WTC11 (cell line): ENCODE measurements around the gene YWHAH. TPM values are rescaled to one million over a fixed set of nuclear protein-coding genes. Genes with fewer than 3 reads are reported as not detected.

Source experiments
- ATAC-seq: fragments of 200-7000 bp; cut with Tn5 transposase; 2 replicates; pipeline ENCODE4 v1.10.0; 2021; ENCODE audit warnings: mild to moderate bottlenecking, moderate library complexity
- CTCF ChIA-PET: fragments of 300-600 bp; sonication (Branson Sonifier 250); formaldehyde crosslinking; loops from one replicate; lab custom pipeline; 2021; ENCODE audit warnings: antibody characterized with exemption; lab: Charles Lee
- POLR2A ChIA-PET: fragments of 350-600 bp; sonication (Branson Sonifier 250); formaldehyde crosslinking; loops from one replicate; lab custom pipeline; 2021; ENCODE audit warnings: antibody characterized with exemption; lab: Charles Lee
- DNase-seq: peaks from one replicate; pipeline ENCODE4 v3.0.0; 2021; ENCODE audit warnings: low spot score
- H3K27ac Mint-ChIP-seq: 2 replicates; pipeline ENCODE4 v1.8.0; 2021; ENCODE audit warnings: mixed read lengths
- H3K27me3 Mint-ChIP-seq: 2 replicates; pipeline ENCODE4 v1.8.0; 2021; ENCODE audit warnings: low read depth, mild to moderate bottlenecking, moderate library complexity, mixed read lengths
- H3K36me3 Mint-ChIP-seq: 2 replicates; pipeline ENCODE4 v1.8.0; 2021; ENCODE audit warnings: mixed read lengths
- H3K4me1 Mint-ChIP-seq: 2 replicates; pipeline ENCODE4 v1.8.0; 2022; ENCODE audit warnings: mixed read lengths
- H3K4me3 Mint-ChIP-seq: 2 replicates; pipeline ENCODE4 v1.8.0; 2021; ENCODE audit warnings: mild to moderate bottlenecking, moderate library complexity, mixed read lengths
- H3K9me3 Mint-ChIP-seq: 2 replicates; pipeline ENCODE4 v1.8.0; 2021; ENCODE audit warnings: mixed read lengths
- CREM ChIP-seq: sonication (generic); formaldehyde crosslinking; IDR thresholded peaks from 2 replicates; pipeline ENCODE4 v1.8.1; 2022; ENCODE audit warnings: mild to moderate bottlenecking, missing genetic modification reagents, moderate library complexity
- EMX1 ChIP-seq: fragments of 250-450 bp; sonication (Bioruptor Pico); IDR thresholded peaks from 2 replicates; pipeline ENCODE4 v1.8.0; 2021; ENCODE audit warnings: mild to moderate bottlenecking
- GTF2I ChIP-seq: fragments of 250-450 bp; sonication (Bioruptor Pico); conservative IDR thresholded peaks from 2 replicates; pipeline ENCODE4 v1.4.0; 2021; ENCODE audit warnings: mild to moderate bottlenecking
- MXD4 ChIP-seq: fragments of 250-450 bp; sonication (Bioruptor Pico); IDR thresholded peaks from 2 replicates; pipeline ENCODE4 v1.8.0; 2021; ENCODE audit warnings: mild to moderate bottlenecking, moderate library complexity, borderline replicate concordance
- NFE2L1 ChIP-seq: sonication (generic); formaldehyde crosslinking; IDR thresholded peaks from 2 replicates; pipeline ENCODE4 v1.8.1; 2023; ENCODE audit warnings: missing genetic modification reagents
- SMAD3 ChIP-seq: sonication (generic); formaldehyde crosslinking; IDR thresholded peaks from 2 replicates; pipeline ENCODE4 v1.8.0; 2022; ENCODE audit warnings: missing genetic modification reagents, mild to moderate bottlenecking, borderline replicate concordance
- SP1 ChIP-seq: sonication (generic); formaldehyde crosslinking; conservative IDR thresholded peaks from 2 replicates; pipeline ENCODE4 v1.8.1; 2022; ENCODE audit warnings: missing genetic modification reagents
- TEAD1 ChIP-seq: sonication (generic); formaldehyde crosslinking; IDR thresholded peaks from 2 replicates; pipeline ENCODE4 v1.8.0; 2022; ENCODE audit warnings: mild to moderate bottlenecking, missing genetic modification reagents
- TP53 ChIP-seq: sonication (generic); formaldehyde crosslinking; IDR thresholded peaks from 2 replicates; pipeline ENCODE4 v1.8.1; 2023; ENCODE audit warnings: mild to moderate bottlenecking, missing genetic modification reagents
- ZBTB21 ChIP-seq: sonication (generic); formaldehyde crosslinking; IDR thresholded peaks from 2 replicates; pipeline ENCODE4 v1.8.1; 2023; ENCODE audit warnings: mild to moderate bottlenecking, missing genetic modification reagents, borderline replicate concordance
- ZNF138 ChIP-seq: sonication (generic); formaldehyde crosslinking; conservative IDR thresholded peaks from 2 replicates; pipeline ENCODE4 v1.8.1; 2022; ENCODE audit warnings: mild to moderate bottlenecking, moderate library complexity, missing genetic modification reagents
- ZNF232 ChIP-seq: sonication (generic); formaldehyde crosslinking; IDR thresholded peaks from 2 replicates; pipeline ENCODE4 v1.8.0; 2022; ENCODE audit warnings: mild to moderate bottlenecking, missing genetic modification reagents
- ZNF416 ChIP-seq: fragments of 250-450 bp; sonication (Bioruptor Pico); IDR thresholded peaks from 2 replicates; pipeline ENCODE4 v1.9.0; 2021; ENCODE audit warnings: mild to moderate bottlenecking, inconsistent platforms
- total RNA-seq: library from RNA; stranded (reverse); gene quantifications from 3 replicates; pipeline ENCODE4 v1.2.3, GENCODE V29; 2021
- TF ChIP-seq, protein P1 (sequence below): sonication (generic); formaldehyde crosslinking; IDR thresholded peaks from 2 replicates; pipeline ENCODE4 v1.8.1; 2023; ENCODE audit warnings: mild to moderate bottlenecking, missing genetic modification reagents, borderline replicate concordance
- TF ChIP-seq, protein P2 (sequence below): sonication (generic); formaldehyde crosslinking; IDR thresholded peaks from 2 replicates; pipeline ENCODE4 v1.8.0; 2022; ENCODE audit warnings: mild to moderate bottlenecking, missing genetic modification reagents
- TF ChIP-seq, protein P3 (sequence below): sonication (generic); formaldehyde crosslinking; IDR thresholded peaks from 2 replicates; pipeline ENCODE4 v1.8.0; 2023; ENCODE audit warnings: mild to moderate bottlenecking, missing genetic modification reagents
- TF ChIP-seq, protein P4 (sequence below): sonication (generic); formaldehyde crosslinking; IDR thresholded peaks from 2 replicates; pipeline ENCODE4 v1.8.1; 2023; ENCODE audit warnings: mild to moderate bottlenecking, missing genetic modification reagents, moderate library complexity
- TF ChIP-seq, protein P5 (sequence below): sonication (generic); formaldehyde crosslinking; IDR thresholded peaks from 2 replicates; pipeline ENCODE4 v1.8.0; 2022; ENCODE audit warnings: mild to moderate bottlenecking, missing genetic modification reagents
- TF ChIP-seq, protein P6 (sequence below): sonication (generic); formaldehyde crosslinking; IDR thresholded peaks from 2 replicates; pipeline ENCODE4 v1.8.0; 2023; ENCODE audit warnings: missing genetic modification reagents, mild to moderate bottlenecking, borderline replicate concordance
- TF ChIP-seq, protein P7 (sequence below): sonication (generic); formaldehyde crosslinking; IDR thresholded peaks from 2 replicates; pipeline ENCODE4 v1.8.0; 2022; ENCODE audit warnings: mild to moderate bottlenecking, missing genetic modification reagents

Gene YWHAH
- total RNA-seq, 1 experiment from 2014 or later = 203 TPM

DNA sequence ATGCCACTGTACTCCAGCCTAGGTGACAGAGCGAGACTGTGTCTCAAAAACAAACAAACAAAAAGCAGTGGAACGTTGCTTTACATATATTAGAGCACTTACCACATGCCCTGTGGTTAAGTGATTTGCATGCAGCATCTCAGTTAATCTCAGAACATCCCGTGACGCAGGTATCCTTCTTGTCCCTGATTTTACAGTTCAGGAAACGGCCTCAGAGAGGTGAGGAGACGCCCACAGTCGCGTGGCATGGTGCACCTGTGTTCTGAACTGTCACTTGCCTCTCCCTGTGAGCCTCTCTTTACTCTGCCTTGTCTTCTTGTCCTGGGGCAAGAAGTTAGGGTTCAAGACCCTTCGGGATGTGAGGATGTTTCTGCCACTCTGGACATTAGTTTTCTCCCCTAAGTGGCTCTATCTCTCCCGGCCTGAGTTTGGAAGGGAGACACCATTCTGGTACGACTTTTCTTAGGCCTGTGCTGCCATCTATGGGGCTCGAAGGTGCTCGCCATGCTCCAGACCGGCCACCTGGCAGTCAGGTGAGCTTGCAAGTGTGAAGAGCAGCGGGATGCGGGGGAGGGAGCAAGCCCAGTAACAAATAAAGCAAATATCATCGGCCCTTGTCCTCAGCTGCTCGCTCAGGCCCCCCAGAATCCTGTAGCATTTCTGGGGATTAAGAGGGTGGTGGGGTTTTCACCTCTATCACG, 25.6 kb downstream of the YWHAH start:
- POLR2A ChIA-PET = interaction anchor here (1.0 to 1.4 kb wide), 4 partner anchors 27 to 308 kb away, joined by 3 to 9 read pairs (median 4); partner anchors contain the start of genes PISD and PRR14L
- ATAC-seq (peak; percentile 84), DNase-seq (peak; percentile 87)
- TF ChIP-seq, protein P1, sequence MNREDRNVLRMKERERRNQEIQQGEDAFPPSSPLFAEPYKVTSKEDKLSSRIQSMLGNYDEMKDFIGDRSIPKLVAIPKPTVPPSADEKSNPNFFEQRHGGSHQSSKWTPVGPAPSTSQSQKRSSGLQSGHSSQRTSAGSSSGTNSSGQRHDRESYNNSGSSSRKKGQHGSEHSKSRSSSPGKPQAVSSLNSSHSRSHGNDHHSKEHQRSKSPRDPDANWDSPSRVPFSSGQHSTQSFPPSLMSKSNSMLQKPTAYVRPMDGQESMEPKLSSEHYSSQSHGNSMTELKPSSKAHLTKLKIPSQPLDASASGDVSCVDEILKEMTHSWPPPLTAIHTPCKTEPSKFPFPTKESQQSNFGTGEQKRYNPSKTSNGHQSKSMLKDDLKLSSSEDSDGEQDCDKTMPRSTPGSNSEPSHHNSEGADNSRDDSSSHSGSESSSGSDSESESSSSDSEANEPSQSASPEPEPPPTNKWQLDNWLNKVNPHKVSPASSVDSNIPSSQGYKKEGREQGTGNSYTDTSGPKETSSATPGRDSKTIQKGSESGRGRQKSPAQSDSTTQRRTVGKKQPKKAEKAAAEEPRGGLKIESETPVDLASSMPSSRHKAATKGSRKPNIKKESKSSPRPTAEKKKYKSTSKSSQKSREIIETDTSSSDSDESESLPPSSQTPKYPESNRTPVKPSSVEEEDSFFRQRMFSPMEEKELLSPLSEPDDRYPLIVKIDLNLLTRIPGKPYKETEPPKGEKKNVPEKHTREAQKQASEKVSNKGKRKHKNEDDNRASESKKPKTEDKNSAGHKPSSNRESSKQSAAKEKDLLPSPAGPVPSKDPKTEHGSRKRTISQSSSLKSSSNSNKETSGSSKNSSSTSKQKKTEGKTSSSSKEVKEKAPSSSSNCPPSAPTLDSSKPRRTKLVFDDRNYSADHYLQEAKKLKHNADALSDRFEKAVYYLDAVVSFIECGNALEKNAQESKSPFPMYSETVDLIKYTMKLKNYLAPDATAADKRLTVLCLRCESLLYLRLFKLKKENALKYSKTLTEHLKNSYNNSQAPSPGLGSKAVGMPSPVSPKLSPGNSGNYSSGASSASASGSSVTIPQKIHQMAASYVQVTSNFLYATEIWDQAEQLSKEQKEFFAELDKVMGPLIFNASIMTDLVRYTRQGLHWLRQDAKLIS = 0 out of 2 replicates have a peak, but pooled peaks have one; percentile 51
- TF ChIP-seq GTF2I (CRISPR knock-in tag) (no peak), MXD4 (CRISPR knock-in tag) (no peak), ZNF138 (CRISPR knock-in tag) (0 out of 2 replicates have a peak, but pooled peaks have one; percentile 69), EMX1 (CRISPR knock-in tag) (no peak), NFE2L1 (CRISPR knock-in tag) (0 out of 2 replicates have a peak, but pooled peaks have one; percentile 56), ZBTB21 (CRISPR knock-in tag) (0 out of 2 replicates have a peak, but pooled peaks have one; percentile 76), SP1 (no peak), ZNF416 (CRISPR knock-in tag) (0 out of 2 replicates have a peak, but pooled peaks have one; percentile 27), ZNF232 (CRISPR knock-in tag) (no peak), TP53 (CRISPR knock-in tag) (peak; percentile 78; the same call in 1 of the 2 replicates), TEAD1 (CRISPR knock-in tag) (0 out of 2 replicates have a peak, but pooled peaks have one; percentile 63), SMAD3 (CRISPR knock-in tag) (peak; percentile 64; the same call in 1 of the 2 replicates), CREM (CRISPR knock-in tag) (0 out of 2 replicates have a peak, but pooled peaks have one; percentile 30)
- TF ChIP-seq, protein P2, sequence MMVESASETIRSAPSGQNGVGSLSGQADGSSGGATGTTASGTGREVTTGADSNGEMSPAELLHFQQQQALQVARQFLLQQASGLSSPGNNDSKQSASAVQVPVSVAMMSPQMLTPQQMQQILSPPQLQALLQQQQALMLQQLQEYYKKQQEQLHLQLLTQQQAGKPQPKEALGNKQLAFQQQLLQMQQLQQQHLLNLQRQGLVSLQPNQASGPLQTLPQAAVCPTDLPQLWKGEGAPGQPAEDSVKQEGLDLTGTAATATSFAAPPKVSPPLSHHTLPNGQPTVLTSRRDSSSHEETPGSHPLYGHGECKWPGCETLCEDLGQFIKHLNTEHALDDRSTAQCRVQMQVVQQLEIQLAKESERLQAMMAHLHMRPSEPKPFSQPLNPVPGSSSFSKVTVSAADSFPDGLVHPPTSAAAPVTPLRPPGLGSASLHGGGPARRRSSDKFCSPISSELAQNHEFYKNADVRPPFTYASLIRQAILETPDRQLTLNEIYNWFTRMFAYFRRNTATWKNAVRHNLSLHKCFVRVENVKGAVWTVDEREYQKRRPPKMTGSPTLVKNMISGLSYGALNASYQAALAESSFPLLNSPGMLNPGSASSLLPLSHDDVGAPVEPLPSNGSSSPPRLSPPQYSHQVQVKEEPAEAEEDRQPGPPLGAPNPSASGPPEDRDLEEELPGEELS (CRISPR knock-in tag) = peak; percentile 66; the same call in 1 of the 2 replicates
- TF ChIP-seq, protein P3, sequence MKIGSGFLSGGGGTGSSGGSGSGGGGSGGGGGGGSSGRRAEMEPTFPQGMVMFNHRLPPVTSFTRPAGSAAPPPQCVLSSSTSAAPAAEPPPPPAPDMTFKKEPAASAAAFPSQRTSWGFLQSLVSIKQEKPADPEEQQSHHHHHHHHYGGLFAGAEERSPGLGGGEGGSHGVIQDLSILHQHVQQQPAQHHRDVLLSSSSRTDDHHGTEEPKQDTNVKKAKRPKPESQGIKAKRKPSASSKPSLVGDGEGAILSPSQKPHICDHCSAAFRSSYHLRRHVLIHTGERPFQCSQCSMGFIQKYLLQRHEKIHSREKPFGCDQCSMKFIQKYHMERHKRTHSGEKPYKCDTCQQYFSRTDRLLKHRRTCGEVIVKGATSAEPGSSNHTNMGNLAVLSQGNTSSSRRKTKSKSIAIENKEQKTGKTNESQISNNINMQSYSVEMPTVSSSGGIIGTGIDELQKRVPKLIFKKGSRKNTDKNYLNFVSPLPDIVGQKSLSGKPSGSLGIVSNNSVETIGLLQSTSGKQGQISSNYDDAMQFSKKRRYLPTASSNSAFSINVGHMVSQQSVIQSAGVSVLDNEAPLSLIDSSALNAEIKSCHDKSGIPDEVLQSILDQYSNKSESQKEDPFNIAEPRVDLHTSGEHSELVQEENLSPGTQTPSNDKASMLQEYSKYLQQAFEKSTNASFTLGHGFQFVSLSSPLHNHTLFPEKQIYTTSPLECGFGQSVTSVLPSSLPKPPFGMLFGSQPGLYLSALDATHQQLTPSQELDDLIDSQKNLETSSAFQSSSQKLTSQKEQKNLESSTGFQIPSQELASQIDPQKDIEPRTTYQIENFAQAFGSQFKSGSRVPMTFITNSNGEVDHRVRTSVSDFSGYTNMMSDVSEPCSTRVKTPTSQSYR (CRISPR knock-in tag) = peak; percentile 64; the same call in 1 of the 2 replicates
- TF ChIP-seq, protein P4, sequence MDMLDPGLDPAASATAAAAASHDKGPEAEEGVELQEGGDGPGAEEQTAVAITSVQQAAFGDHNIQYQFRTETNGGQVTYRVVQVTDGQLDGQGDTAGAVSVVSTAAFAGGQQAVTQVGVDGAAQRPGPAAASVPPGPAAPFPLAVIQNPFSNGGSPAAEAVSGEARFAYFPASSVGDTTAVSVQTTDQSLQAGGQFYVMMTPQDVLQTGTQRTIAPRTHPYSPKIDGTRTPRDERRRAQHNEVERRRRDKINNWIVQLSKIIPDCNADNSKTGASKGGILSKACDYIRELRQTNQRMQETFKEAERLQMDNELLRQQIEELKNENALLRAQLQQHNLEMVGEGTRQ = peak; percentile 70
- TF ChIP-seq, protein P5, sequence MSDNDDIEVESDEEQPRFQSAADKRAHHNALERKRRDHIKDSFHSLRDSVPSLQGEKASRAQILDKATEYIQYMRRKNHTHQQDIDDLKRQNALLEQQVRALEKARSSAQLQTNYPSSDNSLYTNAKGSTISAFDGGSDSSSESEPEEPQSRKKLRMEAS (CRISPR knock-in tag) = peak; percentile 94
- TF ChIP-seq, protein P6, sequence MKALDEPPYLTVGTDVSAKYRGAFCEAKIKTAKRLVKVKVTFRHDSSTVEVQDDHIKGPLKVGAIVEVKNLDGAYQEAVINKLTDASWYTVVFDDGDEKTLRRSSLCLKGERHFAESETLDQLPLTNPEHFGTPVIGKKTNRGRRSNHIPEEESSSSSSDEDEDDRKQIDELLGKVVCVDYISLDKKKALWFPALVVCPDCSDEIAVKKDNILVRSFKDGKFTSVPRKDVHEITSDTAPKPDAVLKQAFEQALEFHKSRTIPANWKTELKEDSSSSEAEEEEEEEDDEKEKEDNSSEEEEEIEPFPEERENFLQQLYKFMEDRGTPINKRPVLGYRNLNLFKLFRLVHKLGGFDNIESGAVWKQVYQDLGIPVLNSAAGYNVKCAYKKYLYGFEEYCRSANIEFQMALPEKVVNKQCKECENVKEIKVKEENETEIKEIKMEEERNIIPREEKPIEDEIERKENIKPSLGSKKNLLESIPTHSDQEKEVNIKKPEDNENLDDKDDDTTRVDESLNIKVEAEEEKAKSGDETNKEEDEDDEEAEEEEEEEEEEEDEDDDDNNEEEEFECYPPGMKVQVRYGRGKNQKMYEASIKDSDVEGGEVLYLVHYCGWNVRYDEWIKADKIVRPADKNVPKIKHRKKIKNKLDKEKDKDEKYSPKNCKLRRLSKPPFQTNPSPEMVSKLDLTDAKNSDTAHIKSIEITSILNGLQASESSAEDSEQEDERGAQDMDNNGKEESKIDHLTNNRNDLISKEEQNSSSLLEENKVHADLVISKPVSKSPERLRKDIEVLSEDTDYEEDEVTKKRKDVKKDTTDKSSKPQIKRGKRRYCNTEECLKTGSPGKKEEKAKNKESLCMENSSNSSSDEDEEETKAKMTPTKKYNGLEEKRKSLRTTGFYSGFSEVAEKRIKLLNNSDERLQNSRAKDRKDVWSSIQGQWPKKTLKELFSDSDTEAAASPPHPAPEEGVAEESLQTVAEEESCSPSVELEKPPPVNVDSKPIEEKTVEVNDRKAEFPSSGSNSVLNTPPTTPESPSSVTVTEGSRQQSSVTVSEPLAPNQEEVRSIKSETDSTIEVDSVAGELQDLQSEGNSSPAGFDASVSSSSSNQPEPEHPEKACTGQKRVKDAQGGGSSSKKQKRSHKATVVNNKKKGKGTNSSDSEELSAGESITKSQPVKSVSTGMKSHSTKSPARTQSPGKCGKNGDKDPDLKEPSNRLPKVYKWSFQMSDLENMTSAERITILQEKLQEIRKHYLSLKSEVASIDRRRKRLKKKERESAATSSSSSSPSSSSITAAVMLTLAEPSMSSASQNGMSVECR (CRISPR knock-in tag) = 0 out of 2 replicates have a peak, but pooled peaks have one; percentile 62
- TF ChIP-seq, protein P7, sequence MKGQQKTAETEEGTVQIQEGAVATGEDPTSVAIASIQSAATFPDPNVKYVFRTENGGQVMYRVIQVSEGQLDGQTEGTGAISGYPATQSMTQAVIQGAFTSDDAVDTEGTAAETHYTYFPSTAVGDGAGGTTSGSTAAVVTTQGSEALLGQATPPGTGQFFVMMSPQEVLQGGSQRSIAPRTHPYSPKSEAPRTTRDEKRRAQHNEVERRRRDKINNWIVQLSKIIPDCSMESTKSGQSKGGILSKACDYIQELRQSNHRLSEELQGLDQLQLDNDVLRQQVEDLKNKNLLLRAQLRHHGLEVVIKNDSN (CRISPR knock-in tag) = peak; percentile 66
- H3K4me1 Mint-ChIP-seq = peaks cover 3% of the 10 kb centered on the region; the same call in 1 of the 2 replicates
- no peak overlapping the region for H3K27ac Mint-ChIP-seq
- H3K36me3 Mint-ChIP-seq = no peaks in the 10 kb centered on the region
- CTCF ChIA-PET = interaction anchor here (0.5 to 2.6 kb wide), 173 partner anchors 10 to 827 kb away, joined by 3 to 107 read pairs (median 5); partner anchors contain the start of genes C22orf42, DEPDC5, PISD and PRR14L
- peaks cover 6% of the 10 kb centered on the region; the same call in 1 of the 2 replicates for H3K27me3 Mint-ChIP-seq
- H3K4me3 Mint-ChIP-seq = peak overlapping the region; percentile 91
- H3K9me3 Mint-ChIP-seq = no peaks in the 10 kb centered on the region
